Common myeloid progenitor, CD34-positive (primary cell): ENCODE measurements around the gene PSMB4.

ENCODE experiments used
- CTCF ChIA-PET: fragments of 350-600 bp; sonication (Branson Sonifier 250); formaldehyde crosslinking; loops from one replicate; lab custom pipeline; 2021; ENCODE audit warnings: antibody characterized with exemption; lab: Charles Lee
- POLR2A ChIA-PET: fragments of 350-600 bp; sonication (Branson Sonifier 250); formaldehyde crosslinking; loops from one replicate; lab custom pipeline; 2021; ENCODE audit warnings: antibody characterized with exemption; lab: Charles Lee
- DNase-seq, 3 donors: peaks; one replicate each; pipeline versions ENCODE4 v3.0.0 to v3.0.0-alpha.2; 2013
- H3K27ac ChIP-seq, 2 experiments: 1 replicate in 1 of 2; 2 replicates in 1 of 2; pipeline ENCODE4 v1.7.0; 2013; ENCODE audit warnings: inconsistent platforms in 2 of 2, low read length in 2 of 2, mild to moderate bottlenecking in 2 of 2, low read depth in 1 of 2, moderate library complexity in 1 of 2; ENCODE audit not compliant: severe bottlenecking in 2 of 2, insufficient read depth in 1 of 2, poor library complexity in 1 of 2
- H3K27me3 ChIP-seq, 5 experiments: replicated peaks in 2 of 5; 1 replicate in 3 of 5; 2 replicates in 2 of 5; pipeline versions ENCODE4 v1.6.1 to v1.7.0; 2013; ENCODE audit warnings: low read length in 4 of 5, mild to moderate bottlenecking in 2 of 5, moderate library complexity in 2 of 5, inconsistent platforms in 1 of 5; ENCODE audit not compliant: insufficient read depth in 5 of 5, control insufficient read depth in 4 of 5
- H3K36me3 ChIP-seq, 4 experiments: 1 replicate in 2 of 4; 2 replicates in 2 of 4; pipeline versions ENCODE4 v1.6.1 to v1.7.0; 2013; ENCODE audit warnings: low read length in 3 of 4, control low read depth in 1 of 4, mild to moderate bottlenecking in 1 of 4; ENCODE audit not compliant: control insufficient read depth in 4 of 4, insufficient read depth in 4 of 4
- H3K4me1 ChIP-seq, 4 experiments: 1 replicate in 3 of 4; 2 replicates in 1 of 4; pipeline versions ENCODE4 v1.6.1 to v1.7.1; 2013; ENCODE audit warnings: low read length in 3 of 4, mild to moderate bottlenecking in 3 of 4, control low read depth in 1 of 4, inconsistent platforms in 1 of 4, moderate library complexity in 1 of 4; ENCODE audit not compliant: control insufficient read depth in 4 of 4, insufficient read depth in 4 of 4; ENCODE audit errors: control extremely low read depth in 1 of 4
- H3K4me3 ChIP-seq, 7 experiments: 1 replicate in 4 of 7; 2 replicates in 3 of 7; pipeline versions ENCODE4 v1.5.1 to v1.7.0; 2013; ENCODE audit warnings: mild to moderate bottlenecking in 7 of 7, low read length in 6 of 7, moderate library complexity in 6 of 7, inconsistent platforms in 2 of 7, low read depth in 2 of 7, control low read depth in 1 of 7; ENCODE audit not compliant: insufficient read depth in 4 of 7, control insufficient read depth in 1 of 7; ENCODE audit errors: extremely low read depth in 1 of 7
- H3K9me3 ChIP-seq, 5 experiments: 1 replicate in 4 of 5; 2 replicates in 1 of 5; pipeline versions ENCODE4 v1.6.1 to v1.7.1; 2013; ENCODE audit warnings: low read length in 4 of 5, mild to moderate bottlenecking in 2 of 5, inconsistent platforms in 1 of 5, low read depth in 1 of 5, moderate library complexity in 1 of 5; ENCODE audit not compliant: control insufficient read depth in 4 of 5, insufficient read depth in 2 of 5; ENCODE audit errors: control extremely low read depth in 1 of 5
- WGBS: methylation state at CpG from one replicate; pipeline ENCODE4 v1.1.5; 2013; ENCODE audit not compliant: insufficient coverage; 5-methylcytosine and 5-hydroxymethylcytosine counted together

The PSMB4 gene

GRCh38 chr1:151364996-151365395, 34.4 kb upstream of the PSMB4 start:
- ChIA-PET POLR2A (no interaction called here), CTCF (interaction anchor here (1.0 to 7.4 kb wide), 3 partner anchors 10 to 38 kb away, joined by 3 to 39 read pairs (median 3); partner anchors contain the start of gene PI4KB)
- Histone ChIP-seq H3K4me1 (peaks cover 0 to 8% (median 6%) of the 10 kb centered on the region in 4 experiments), H3K9me3 (peaks cover 0 to 10% (median 6%) of the 10 kb centered on the region in 5 experiments), H3K27me3 (no peaks in the 10 kb centered on the region), H3K4me3 (no peak overlapping the region), H3K27ac (no peak overlapping the region), H3K36me3 (no peaks in the 10 kb centered on the region)
- no peak for DNase-seq
- WGBS, result 100% methylated on average over 3 of the region's 4 CpGs

- H3K36me3 ChIP-seq, result no peaks in the 10 kb centered on the region
Measured at GRCh38 chr1:151367658-151368392, 31.5 kb upstream of the PSMB4 start.

DNA sequence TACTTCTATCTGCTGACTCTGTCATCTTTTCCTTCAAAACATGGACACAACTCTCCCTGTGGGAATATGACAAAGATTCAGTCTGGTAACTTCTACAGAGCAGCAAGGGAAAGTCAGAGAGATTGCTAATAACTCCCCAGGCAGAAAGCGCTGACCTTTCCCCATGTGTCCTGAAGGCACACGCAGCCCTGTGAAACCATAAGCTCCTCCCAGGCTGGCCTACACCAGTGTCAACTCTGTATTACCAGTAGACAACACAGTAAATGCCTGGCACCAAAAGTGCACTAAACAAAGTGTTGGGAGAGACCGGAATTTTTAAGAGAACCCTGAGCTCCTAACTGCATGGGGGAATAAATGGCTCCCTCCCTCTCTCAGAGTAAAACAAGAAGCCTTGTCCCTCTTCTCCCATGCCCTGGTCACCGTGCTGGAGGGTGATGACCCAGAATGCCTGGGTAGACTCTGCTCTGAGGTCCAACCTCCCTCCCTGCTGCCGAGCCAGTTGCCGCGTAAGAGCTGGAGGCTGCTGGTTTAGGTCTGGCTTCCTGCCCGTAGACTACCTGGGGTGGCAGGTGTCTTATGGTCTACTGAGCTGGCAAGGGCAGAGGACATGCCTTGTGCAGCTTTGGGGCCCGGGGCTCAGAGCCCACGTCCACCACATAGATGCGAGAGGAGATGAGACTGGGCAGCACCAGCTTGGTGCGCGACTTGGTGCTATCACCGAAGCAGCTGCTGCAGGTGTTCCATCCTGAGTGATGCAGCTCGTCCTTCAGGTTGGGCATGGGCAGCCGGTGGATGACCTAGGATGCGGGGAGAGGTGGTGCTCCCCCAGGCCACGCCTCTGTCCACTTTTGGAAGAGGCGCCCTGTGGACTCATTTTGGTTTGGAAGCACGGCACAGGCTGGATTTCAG, 30.7 kb upstream of the PSMB4 start:
- Histone ChIP-seq H3K36me3 (no peaks in the 10 kb centered on the region), H3K9me3 (no peaks in the 10 kb centered on the region), H3K27ac (no peak overlapping the region), H3K4me3 (no peak overlapping the region), H3K4me1 (peaks cover 0 to 27% (median 18%) of the 10 kb centered on the region in 4 experiments), H3K27me3 (no peaks in the 10 kb centered on the region)
- POLR2A ChIA-PET, result no interaction called here
- no peak for DNase-seq
- CTCF ChIA-PET, result interaction anchor here (0.9 to 7.4 kb wide), 5 partner anchors 11 to 29 kb away, joined by 3 to 39 read pairs (median 3); no protein-coding TSS in a partner anchor
- WGBS, result 96% methylated on average over 16 of the region's 20 CpGs

More at GRCh38 chr1:151367658-151368392, 31.5 kb upstream of the PSMB4 start:
- Histone ChIP-seq H3K27ac (no peak overlapping the region), H3K4me3 (no peak overlapping the region), H3K27me3 (no peaks in the 10 kb centered on the region), H3K4me1 (peaks cover 0 to 27% (median 17%) of the 10 kb centered on the region in 4 experiments), H3K9me3 (peaks cover 0 to 2% (median 1%) of the 10 kb centered on the region in 5 experiments)
- POLR2A ChIA-PET, result interaction anchor here (0.6 kb wide), 1 partner anchor 15 kb away, joined by 3 read pairs; no protein-coding TSS in a partner anchor
- CTCF ChIA-PET, result interaction anchor here (1.8 to 7.4 kb wide), 2 partner anchors 17 to 27 kb away, joined by 7 to 39 read pairs; no protein-coding TSS in a partner anchor
- 96% methylated on average over 7 of the region's 8 CpGs for WGBS
- no peak for DNase-seq

DNA sequence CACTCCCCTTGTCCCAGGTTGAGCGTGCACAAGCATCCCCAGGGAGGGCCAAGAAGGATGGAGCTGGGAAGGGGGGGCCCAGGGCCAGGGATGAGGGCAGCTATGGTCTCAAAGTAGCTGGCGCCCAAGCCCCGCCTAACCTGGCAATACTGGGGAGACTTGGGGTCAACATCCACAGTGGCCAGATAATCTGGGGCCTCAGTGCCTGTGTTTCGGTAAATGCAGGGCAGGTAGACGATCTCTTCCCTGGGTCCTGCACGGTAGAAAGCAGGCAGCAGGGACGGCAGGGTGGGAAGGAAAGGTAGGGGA, 30.1 kb upstream of the PSMB4 start:
- 98% methylated on average over 6 of the region's 7 CpGs for WGBS
- Histone ChIP-seq H3K4me1 (peaks cover 0 to 27% (median 20%) of the 10 kb centered on the region in 4 experiments), H3K27me3 (no peaks in the 10 kb centered on the region), H3K36me3 (no peaks in the 10 kb centered on the region), H3K9me3 (no peaks in the 10 kb centered on the region), H3K4me3 (no peak overlapping the region), H3K27ac (no peak overlapping the region)
- CTCF ChIA-PET, result interaction anchor here (0.9 to 7.4 kb wide), 5 partner anchors 11 to 28 kb away, joined by 3 to 39 read pairs (median 3); no protein-coding TSS in a partner anchor
- no peak for DNase-seq
- POLR2A ChIA-PET, result no interaction called here

DNA sequence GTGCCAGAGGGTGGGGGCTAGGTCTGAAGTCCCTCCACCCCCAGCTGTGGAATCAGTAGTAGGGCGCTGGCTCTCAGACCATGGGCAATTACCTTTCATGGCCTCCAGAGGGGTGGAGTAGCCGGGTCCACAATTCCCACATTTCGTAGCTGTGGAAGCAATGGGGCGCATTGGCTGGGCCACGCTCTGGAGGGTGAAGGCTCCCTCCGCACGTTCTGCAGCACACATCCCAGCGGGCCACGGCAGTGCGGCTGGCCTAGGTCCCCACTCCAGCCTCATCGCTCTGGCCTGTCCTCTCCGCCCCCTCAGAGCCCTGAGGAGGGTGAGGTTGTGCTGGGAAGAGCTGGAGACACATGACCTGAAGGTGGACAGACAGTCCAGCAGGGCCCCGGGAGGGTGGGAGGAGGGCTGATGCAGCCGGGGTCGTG, 29.7 kb upstream of the PSMB4 start:
- H3K9me3 ChIP-seq, result no peaks in the 10 kb centered on the region
- no peak for DNase-seq
- no peak overlapping the region for H3K27ac ChIP-seq
- 99% methylated on average over 11 of the region's 15 CpGs for WGBS
- peaks cover 0 to 27% (median 20%) of the 10 kb centered on the region in 4 experiments for H3K4me1 ChIP-seq
- CTCF ChIA-PET, result interaction anchor here (1.2 to 7.4 kb wide), 3 partner anchors 13 to 28 kb away, joined by 3 to 39 read pairs (median 3); no protein-coding TSS in a partner anchor
- H3K4me3 ChIP-seq, result no peak overlapping the region
- POLR2A ChIA-PET, result no interaction called here
- no peaks in the 10 kb centered on the region for H3K27me3 ChIP-seq
- no peaks in the 10 kb centered on the region for H3K36me3 ChIP-seq

- ChIA-PET POLR2A (interaction anchor here (0.7 kb wide), 1 partner anchor 19 kb away, joined by 4 read pairs; no protein-coding TSS in a partner anchor), CTCF (interaction anchor here (1.0 to 7.4 kb wide), 3 partner anchors 12 to 29 kb away, joined by 3 to 39 read pairs (median 3); no protein-coding TSS in a partner anchor)
- Histone ChIP-seq H3K27me3 (no peaks in the 10 kb centered on the region), H3K36me3 (no peaks in the 10 kb centered on the region), H3K9me3 (no peaks in the 10 kb centered on the region), H3K4me1 (peaks cover 0 to 27% (median 20%) of the 10 kb centered on the region in 4 experiments), H3K27ac (peak overlapping the region in 1 of 2 experiments; percentile 3), H3K4me3 (no peak overlapping the region)
- DNase-seq, result peak; percentile 45 to 83 (median 68)
- 76% methylated on average over 6 of the region's 6 CpGs for WGBS
Measured at GRCh38 chr1:151370211-151370911, 29.0 kb upstream of the PSMB4 start.
